ENCODE results near the gene ANKS1A.

DNA sequence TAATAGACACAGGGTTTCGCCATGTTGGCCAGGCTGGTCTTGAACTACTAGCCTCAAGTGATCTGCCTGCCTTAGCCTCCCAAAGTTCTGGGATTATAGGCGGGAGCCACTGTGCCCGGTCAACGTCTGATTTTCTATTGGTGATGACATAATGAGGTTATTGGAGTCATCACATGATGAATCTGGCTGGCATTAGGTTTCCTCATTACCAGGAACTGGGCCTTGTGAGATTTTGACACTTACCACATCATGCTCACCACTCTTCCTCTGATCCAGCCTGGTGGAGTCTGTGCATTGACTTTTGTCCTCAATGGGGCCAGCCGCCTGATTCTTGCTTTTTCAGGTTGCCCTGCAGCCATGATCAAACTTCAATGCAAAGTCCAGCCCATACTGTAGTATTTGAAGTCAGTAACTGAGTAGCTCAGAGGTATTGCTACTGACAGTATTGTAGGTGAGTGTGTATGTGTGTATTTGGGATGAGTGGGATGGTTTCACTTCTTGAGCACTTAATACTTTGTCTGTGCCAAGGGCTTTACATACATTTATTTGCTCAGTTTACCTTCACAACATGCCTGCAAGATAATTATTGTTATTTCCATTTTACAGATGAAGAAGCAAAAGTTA, 16.0 kb downstream of the ANKS1A start:
- TF ChIP-seq, protein P1, sequence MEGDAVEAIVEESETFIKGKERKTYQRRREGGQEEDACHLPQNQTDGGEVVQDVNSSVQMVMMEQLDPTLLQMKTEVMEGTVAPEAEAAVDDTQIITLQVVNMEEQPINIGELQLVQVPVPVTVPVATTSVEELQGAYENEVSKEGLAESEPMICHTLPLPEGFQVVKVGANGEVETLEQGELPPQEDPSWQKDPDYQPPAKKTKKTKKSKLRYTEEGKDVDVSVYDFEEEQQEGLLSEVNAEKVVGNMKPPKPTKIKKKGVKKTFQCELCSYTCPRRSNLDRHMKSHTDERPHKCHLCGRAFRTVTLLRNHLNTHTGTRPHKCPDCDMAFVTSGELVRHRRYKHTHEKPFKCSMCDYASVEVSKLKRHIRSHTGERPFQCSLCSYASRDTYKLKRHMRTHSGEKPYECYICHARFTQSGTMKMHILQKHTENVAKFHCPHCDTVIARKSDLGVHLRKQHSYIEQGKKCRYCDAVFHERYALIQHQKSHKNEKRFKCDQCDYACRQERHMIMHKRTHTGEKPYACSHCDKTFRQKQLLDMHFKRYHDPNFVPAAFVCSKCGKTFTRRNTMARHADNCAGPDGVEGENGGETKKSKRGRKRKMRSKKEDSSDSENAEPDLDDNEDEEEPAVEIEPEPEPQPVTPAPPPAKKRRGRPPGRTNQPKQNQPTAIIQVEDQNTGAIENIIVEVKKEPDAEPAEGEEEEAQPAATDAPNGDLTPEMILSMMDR (IDR thresholded peaks at IDR 0.05) = no peak
- TF ChIP-seq, protein P2, sequence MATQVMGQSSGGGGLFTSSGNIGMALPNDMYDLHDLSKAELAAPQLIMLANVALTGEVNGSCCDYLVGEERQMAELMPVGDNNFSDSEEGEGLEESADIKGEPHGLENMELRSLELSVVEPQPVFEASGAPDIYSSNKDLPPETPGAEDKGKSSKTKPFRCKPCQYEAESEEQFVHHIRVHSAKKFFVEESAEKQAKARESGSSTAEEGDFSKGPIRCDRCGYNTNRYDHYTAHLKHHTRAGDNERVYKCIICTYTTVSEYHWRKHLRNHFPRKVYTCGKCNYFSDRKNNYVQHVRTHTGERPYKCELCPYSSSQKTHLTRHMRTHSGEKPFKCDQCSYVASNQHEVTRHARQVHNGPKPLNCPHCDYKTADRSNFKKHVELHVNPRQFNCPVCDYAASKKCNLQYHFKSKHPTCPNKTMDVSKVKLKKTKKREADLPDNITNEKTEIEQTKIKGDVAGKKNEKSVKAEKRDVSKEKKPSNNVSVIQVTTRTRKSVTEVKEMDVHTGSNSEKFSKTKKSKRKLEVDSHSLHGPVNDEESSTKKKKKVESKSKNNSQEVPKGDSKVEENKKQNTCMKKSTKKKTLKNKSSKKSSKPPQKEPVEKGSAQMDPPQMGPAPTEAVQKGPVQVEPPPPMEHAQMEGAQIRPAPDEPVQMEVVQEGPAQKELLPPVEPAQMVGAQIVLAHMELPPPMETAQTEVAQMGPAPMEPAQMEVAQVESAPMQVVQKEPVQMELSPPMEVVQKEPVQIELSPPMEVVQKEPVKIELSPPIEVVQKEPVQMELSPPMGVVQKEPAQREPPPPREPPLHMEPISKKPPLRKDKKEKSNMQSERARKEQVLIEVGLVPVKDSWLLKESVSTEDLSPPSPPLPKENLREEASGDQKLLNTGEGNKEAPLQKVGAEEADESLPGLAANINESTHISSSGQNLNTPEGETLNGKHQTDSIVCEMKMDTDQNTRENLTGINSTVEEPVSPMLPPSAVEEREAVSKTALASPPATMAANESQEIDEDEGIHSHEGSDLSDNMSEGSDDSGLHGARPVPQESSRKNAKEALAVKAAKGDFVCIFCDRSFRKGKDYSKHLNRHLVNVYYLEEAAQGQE (IDR thresholded peaks at IDR 0.05; ENCODE audit: insufficient read depth in 1 of 2, low read depth in 2 of 2, low read length in 1 of 2) = no peak
